HEK293T (cell line): Measurements from ENCODE around the gene CAPRIN2.

Experiments
- FOXK2 ChIP-seq: fragments of 450-650 bp; IDR thresholded peaks from 2 replicates; pipeline ENCODE4 v1.6.1; 2016; ENCODE audit warnings: mild to moderate bottlenecking
- FOXM1 ChIP-seq: fragments of 450-650 bp; IDR thresholded peaks from 2 replicates; pipeline ENCODE4 v1.6.1; 2017; ENCODE audit warnings: mild to moderate bottlenecking, borderline replicate concordance
- HDGF ChIP-seq: fragments of 450-650 bp; IDR thresholded peaks from 2 replicates; pipeline ENCODE4 v1.6.1; 2017; ENCODE audit warnings: antibody characterized with exemption, borderline replicate concordance
- SP1 ChIP-seq: fragments of 450-650 bp; IDR thresholded peaks from 2 replicates; pipeline ENCODE4 v1.6.1; 2017
- TARDBP ChIP-seq: fragments of 450-650 bp; IDR thresholded peaks from 2 replicates; pipeline ENCODE4 v1.6.1; 2016
- ZNF384 ChIP-seq: fragments of 450-650 bp; IDR thresholded peaks from 2 replicates; pipeline ENCODE4 v1.6.1; 2016

GRCh38 chr12:30726647-30727046 lies 28.1 kb downstream of the CAPRIN2 start:
- TF ChIP-seq TARDBP (no peak), SP1 (no peak), ZNF384 (no peak), FOXM1 (no peak), HDGF (no peak), FOXK2 (no peak)
